Endodermal cell (in vitro differentiated cells): ENCODE data around the gene TMEM121. TPM values are rescaled to one million over a fixed set of nuclear protein-coding genes. Genes with fewer than 3 reads are reported as not detected.
"Not testable (repeated sequence)": the region's sequence is repeated elsewhere in the genome, so short reads cannot be mapped to it uniquely, and the experiment has no call there.

Experiments used
- DNase-seq: peaks from one replicate; pipeline ENCODE4 v3.0.0-alpha.2; 2017
- H3K27ac ChIP-seq: 2 replicates; pipeline ENCODE4 v1.5.1; 2013; ENCODE audit warnings: mild to moderate bottlenecking, low read depth, low read length, moderate library complexity
- H3K27me3 ChIP-seq: 2 replicates; pipeline ENCODE4 v1.6.1; 2013; ENCODE audit warnings: mild to moderate bottlenecking, low read length, moderate library complexity; ENCODE audit not compliant: insufficient read depth, control insufficient read depth, poor library complexity, severe bottlenecking
- H3K36me3 ChIP-seq: 2 replicates; pipeline ENCODE4 v1.7.0; 2013; ENCODE audit warnings: mild to moderate bottlenecking, low read length, moderate library complexity; ENCODE audit not compliant: control insufficient read depth, insufficient read depth
- H3K4me1 ChIP-seq: one replicate; pipeline ENCODE4 v1.7.0; 2013; ENCODE audit warnings: low read length; ENCODE audit not compliant: control insufficient read depth, insufficient read depth
- H3K4me3 ChIP-seq: 2 replicates; pipeline ENCODE4 v1.5.1; 2013; ENCODE audit warnings: mild to moderate bottlenecking, low read length, moderate library complexity
- H3K9ac ChIP-seq: 2 replicates; pipeline ENCODE4 v1.6.1; 2013; ENCODE audit warnings: mild to moderate bottlenecking, low read length, moderate library complexity; ENCODE audit not compliant: poor library complexity, severe bottlenecking; ENCODE audit errors: extremely low read depth
- H3K9me3 ChIP-seq: 2 replicates; pipeline ENCODE4 v1.6.1; 2013; ENCODE audit warnings: mild to moderate bottlenecking, low read length, moderate library complexity; ENCODE audit not compliant: control insufficient read depth
- H3K27ac Mint-ChIP-seq: 2 replicates; pipeline ENCODE4 v1.8.0; 2020; ENCODE audit warnings: mixed read lengths
- H3K27me3 Mint-ChIP-seq: 2 replicates; pipeline ENCODE4 v1.8.0; 2021; ENCODE audit warnings: mild to moderate bottlenecking, mixed read lengths; ENCODE audit not compliant: insufficient read depth
- H3K36me3 Mint-ChIP-seq: 2 replicates; pipeline ENCODE4 v1.8.0; 2020; ENCODE audit warnings: low read depth, mixed read lengths
- H3K4me1 Mint-ChIP-seq: 2 replicates; pipeline ENCODE4 v1.8.0; 2020; ENCODE audit warnings: mixed read lengths
- H3K4me3 Mint-ChIP-seq: 2 replicates; pipeline ENCODE4 v1.8.0; 2020; ENCODE audit warnings: mild to moderate bottlenecking, moderate library complexity, mixed read lengths
- H3K9me3 Mint-ChIP-seq: 2 replicates; pipeline ENCODE4 v1.8.0; 2020; ENCODE audit warnings: mild to moderate bottlenecking, mixed read lengths
- WGBS, 2 experiments: methylation state at CpG; one replicate each; pipeline versions ENCODE4 v1.1.5 to v1.1.7; 2013; ENCODE audit warnings: missing lambda C conversion rate in 2 of 2, mixed read lengths in 1 of 2; ENCODE audit not compliant: insufficient coverage in 1 of 2, insufficient read length in 1 of 2; 5-methylcytosine and 5-hydroxymethylcytosine counted together
- total RNA-seq, 2 donors: library from RNA; stranded (reverse); fragmentation: NEBNext Ultra II Directional in 1 of 2; extraction: Animal tissue kit (Norgen Biotek cat#: 25700) in 1 of 2; gene quantifications; 2 replicates in 1 of 2; 3 replicates in 1 of 2; pipeline ENCODE4 v1.2.1, GENCODE V29; 2021

Gene TMEM121
- total RNA-seq, 2 donors from 2014 or later = 0.29 to 1.5 TPM

DNA sequence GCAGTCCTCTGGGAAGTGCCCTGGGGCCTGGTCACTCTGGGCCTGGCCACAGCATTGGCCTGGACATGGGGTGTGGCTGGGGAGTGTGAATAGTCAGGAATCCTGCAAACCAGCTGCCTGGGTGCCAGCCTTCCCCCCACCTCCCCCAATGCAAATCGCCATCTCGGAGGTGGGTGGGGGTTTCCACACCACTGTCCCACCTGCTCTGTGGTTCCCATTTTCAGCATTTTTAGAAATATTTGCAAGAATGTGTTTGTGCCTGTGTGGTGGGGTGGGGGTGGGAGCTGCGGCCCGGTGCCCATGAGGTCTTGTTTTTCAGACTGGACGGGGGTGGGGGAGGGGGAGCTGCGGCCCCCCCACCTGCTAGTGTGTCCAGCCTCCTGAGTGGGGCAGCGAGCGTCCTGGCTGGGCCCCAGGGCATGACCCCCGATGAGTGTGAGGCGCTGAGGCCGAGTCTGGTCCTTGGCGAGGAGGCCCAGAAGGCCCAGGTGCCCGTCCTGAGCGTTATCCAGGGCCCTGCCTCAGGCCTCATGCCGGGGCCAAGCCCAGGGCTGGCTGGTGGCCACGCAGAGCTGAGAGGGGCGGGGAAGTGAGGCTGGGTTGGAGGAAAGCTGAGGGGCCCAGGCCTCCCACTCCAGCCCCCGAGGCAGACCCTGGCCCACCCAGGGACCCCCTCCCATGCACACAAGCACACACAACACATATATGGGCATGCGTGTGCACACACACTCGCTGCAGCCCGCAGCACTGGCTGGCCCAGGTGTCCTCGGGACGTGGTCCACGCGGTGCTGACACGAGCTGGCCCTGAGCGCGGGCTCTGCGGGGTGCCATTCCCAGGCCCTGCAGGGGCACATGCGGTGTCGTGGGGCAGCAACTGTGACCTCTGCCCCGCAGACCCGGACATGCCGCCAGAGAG lies 40.1 kb downstream of the TMEM121 start:
- 100% methylated on average over 9 of the region's 34 CpGs; no CpG with 5 or more reads in 1 of the 2 experiments for WGBS, 2 experiments
- H3K27ac ChIP-seq, H3K27ac Mint-ChIP-seq, H3K27me3 ChIP-seq, H3K27me3 Mint-ChIP-seq, DNase-seq, H3K4me1 ChIP-seq, H3K36me3 Mint-ChIP-seq, H3K4me1 Mint-ChIP-seq, H3K9ac ChIP-seq, H3K4me3 Mint-ChIP-seq, H3K36me3 ChIP-seq, H3K4me3 ChIP-seq: not testable (repeated sequence)
- H3K9me3 ChIP-seq = peaks cover 43% of the 10 kb centered on the region
- H3K9me3 Mint-ChIP-seq = peaks cover 55% of the 10 kb centered on the region

DNA sequence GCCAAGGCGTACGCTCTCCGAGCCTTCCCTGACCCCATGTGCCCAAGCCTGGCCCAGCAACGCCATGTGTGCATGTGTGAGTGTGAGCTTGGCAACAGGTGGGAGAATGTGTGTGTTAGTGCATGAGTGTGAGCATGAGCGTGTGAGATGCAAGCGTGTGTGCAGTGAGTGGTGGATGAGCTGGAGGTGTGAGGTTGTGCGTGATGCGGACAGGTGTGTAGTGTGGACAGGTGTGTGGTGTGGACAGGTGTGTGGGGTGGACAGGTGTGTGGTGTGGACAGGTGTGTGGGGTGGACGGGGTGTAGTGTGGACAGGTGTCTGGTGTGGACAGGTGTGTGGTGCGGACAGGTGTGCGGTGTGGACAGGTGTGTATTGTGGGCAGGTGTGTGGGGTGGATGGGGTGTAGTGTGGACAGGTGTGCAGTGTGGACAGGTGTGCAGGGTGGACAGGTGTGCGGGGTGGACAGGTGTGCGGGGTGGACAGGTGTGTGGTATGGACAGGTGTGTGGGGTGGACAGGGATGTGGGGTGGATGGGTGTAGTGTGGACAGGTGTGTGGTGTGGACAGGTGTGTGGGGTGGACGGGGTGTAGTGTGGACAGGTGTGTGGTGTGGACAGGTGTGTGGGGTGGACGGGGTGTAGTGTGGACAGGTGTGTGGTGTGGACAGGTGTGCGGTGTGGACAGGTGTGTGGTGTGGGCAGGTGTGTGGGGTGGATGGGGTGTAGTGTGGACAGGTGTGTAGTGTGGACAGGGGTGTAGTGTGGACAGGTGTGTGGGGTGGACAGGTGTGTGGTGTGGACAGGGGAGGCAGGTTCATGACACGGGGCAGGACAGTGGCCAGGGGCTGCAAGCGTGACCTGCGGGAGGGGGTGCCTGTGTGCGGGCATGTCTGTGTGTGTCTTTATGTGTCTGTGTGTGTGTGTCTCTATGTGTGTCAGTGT lies 41.1 kb downstream of the TMEM121 start:
- H3K9me3 ChIP-seq = peaks cover 43% of the 10 kb centered on the region
- peaks cover 56% of the 10 kb centered on the region for H3K9me3 Mint-ChIP-seq

DNA sequence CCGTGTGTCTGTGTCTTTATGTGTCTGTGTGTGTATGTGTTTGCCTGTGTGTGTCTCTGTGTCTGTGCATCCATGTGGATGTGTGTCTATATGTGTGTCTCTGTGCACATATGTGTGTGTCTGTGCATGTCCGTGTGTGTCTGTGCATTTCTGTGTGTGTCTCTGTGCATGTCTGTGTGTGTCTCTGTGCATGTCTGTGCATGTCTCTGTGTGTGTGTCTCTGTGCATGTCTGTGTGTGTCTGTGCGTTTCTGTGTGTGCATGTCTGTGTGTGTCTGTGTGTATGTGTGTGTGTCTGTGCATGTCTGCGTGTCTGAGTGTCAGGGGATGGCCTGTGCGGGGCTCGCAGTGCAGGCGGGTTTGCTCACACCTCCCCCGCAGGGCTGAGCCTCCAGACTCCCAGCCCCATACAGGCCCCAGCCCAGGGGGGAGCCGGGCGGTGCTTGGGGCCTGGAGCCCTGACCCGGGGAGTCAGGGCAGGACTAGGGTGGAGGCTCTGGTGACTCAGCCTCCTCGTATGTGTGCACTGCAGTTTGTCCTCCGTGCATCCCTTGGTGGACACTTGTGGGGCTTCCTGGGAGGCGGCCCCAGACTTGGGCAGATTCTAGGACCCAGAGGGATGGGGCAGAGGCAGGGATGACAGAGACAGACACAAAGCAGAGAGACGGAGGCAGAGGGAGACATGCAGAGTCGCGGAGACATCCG lies 41.9 kb downstream of the TMEM121 start:
- H3K27ac ChIP-seq, H3K36me3 Mint-ChIP-seq, H3K27ac Mint-ChIP-seq, DNase-seq, H3K4me1 ChIP-seq, H3K36me3 ChIP-seq, H3K27me3 Mint-ChIP-seq, H3K4me3 Mint-ChIP-seq, H3K27me3 ChIP-seq, H3K9ac ChIP-seq, H3K4me3 ChIP-seq, H3K4me1 Mint-ChIP-seq: not testable (repeated sequence)
- peaks cover 51% of the 10 kb centered on the region for H3K9me3 Mint-ChIP-seq
- 67 to 86% methylated on average over 1 to 13 of the region's 18 CpGs for WGBS, 2 experiments
- peaks cover 37% of the 10 kb centered on the region for H3K9me3 ChIP-seq

More for the DNA sequence above, 41.1 kb downstream of the TMEM121 start:
- not testable (repeated sequence) for H3K9ac ChIP-seq, H3K27me3 ChIP-seq, H3K4me1 Mint-ChIP-seq, H3K36me3 ChIP-seq, H3K36me3 Mint-ChIP-seq, H3K27ac ChIP-seq, H3K27me3 Mint-ChIP-seq, DNase-seq, H3K4me3 Mint-ChIP-seq, H3K4me1 ChIP-seq, H3K27ac Mint-ChIP-seq, H3K4me3 ChIP-seq
- WGBS, 2 experiments = 88 to 92% methylated on average over 6 to 17 of the region's 20 CpGs
